Measurements from ENCODE around the gene GALNT3.
A peak's percentile ranks its signal among the peaks of the same experiment; 100 is the strongest.

GRCh38 chr2:165840333-165840958 lies 46.4 kb upstream of the GALNT3 start:
- TF ChIP-seq EZH2 (IDR thresholded peaks at IDR 0.05; ENCODE audit: borderline replicate concordance, insufficient read depth, low read depth, low read length, poor library complexity, severe bottlenecking) (no peak), CTCF (IDR thresholded peaks at IDR 0.05) (peak; percentile 27)

Measured in B cell (primary cell).